ENCODE results near the gene HTT.
A peak's percentile ranks its signal among the peaks of the same experiment; 100 is the strongest.
"Not testable (repeated sequence)": the region's sequence is repeated elsewhere in the genome, so short reads cannot be mapped to it uniquely, and the experiment has no call there.

Gene HTT

DNA sequence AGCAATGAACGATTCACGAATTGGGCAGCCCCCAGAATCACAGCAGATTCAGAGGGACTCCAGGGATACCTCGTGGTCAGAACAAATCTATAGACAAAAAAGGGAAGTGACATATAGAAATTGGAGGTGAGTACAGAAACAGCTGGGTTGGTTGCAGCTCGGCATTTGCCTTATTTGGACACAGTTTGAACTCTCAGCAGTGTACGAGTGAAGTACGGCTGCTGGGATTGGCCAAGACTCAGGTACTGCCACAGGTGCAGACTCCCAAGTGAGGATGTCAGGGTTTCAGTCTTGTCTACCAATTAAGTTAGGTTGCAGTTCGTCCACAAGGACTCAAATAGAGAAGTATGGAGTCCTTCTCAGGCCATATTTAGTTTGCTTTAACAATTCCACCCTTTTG lies 28.3 kb upstream of the HTT start:
- no peak for DNase-seq

DNA sequence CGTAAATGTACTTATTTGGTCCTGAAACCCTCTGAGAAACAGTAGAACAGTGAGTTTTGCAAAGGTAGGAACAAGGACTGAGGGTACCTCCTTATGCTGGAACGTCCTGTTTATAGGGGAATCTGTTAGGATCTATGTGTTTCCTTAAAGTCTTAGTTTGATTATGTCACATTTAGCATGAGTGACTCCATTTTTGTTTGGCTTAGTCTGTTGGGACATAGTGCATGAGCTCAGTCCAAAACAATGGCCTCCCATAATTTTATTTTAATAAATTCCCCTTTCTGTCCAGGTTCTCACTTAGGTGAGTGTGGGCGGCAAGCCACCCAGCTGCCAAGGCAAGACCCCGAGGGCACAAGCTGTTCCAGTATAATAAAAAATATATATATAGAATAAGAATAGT lies 27.9 kb upstream of the HTT start:
- no peak for DNase-seq

DNA sequence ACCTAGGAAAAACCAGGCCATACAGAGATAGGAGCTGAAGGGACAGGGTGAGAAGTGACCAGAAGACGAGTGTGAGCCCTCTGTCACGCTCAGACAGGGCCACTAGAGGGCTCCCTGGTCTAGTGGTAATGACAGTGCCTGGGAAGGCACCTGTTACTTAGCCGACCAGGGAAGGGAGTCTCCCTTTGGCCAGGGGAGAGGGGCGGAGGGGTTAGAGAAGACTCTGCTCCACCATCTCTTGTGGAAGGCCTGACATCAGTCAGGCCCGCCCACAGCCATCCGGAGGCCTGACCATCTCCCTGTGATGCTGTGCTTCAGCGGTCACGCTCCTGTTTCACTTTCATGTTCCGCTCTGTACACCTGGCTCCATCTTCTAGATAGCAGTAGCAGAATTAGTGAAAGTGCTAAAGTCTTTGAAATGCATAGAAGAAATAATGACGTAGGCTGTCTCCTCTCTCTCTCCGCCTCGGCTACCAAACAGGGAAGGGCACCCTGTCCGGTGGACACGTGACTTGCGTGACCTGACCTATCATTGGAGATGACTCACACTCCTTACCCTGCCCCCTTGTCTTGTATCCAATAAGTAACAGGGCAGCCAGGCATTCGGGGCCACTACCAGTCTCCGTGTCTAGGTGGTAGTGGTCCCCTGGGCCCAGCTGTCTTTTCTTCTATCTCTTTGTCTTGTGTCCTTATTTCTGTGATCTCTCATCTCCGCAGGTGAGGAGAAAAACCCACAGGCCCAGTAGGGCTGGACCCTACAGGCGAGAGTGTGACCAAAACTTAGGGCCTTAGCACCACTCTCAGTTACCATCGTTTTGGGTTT lies 26.8 kb upstream of the HTT start:
- DNase-seq: peak; percentile 48

DNA sequence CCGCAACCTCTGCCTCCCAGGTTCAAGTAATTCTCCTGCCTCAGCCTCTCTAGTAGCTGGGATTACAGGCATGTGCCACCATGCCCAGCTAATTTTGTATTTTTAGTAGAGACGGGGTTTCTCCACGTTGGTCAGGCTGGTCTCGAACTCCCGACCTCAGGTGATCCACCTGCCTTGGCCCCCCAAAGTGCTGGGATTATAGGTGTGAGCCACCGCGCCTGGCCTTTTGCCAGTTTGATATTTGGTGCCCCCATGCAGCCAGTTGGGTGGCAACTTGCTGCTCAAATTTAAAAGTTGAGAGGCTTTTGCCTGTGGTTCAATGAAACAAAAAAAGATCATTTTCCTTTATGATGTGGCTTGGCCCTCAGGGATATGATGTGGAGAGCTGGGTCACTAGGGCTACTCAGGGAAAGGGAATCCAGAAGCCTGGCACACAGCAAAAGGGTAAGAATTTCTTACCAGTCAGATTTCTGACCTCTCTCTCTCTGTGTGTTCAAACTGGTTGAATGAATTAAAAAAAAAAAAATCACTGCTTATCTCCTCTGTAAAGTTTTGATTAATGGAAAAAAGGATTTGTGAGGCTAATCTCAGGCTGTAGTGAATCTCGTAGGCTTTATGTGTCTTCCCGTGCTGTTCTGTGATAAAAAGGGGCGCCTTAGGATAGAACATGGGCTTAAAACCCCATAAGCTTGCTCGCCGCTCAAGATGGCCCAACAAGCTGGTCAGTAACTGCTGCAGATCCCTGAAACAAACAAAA lies 23.2 kb upstream of the HTT start:
- DNase-seq: not testable (repeated sequence)

DNA sequence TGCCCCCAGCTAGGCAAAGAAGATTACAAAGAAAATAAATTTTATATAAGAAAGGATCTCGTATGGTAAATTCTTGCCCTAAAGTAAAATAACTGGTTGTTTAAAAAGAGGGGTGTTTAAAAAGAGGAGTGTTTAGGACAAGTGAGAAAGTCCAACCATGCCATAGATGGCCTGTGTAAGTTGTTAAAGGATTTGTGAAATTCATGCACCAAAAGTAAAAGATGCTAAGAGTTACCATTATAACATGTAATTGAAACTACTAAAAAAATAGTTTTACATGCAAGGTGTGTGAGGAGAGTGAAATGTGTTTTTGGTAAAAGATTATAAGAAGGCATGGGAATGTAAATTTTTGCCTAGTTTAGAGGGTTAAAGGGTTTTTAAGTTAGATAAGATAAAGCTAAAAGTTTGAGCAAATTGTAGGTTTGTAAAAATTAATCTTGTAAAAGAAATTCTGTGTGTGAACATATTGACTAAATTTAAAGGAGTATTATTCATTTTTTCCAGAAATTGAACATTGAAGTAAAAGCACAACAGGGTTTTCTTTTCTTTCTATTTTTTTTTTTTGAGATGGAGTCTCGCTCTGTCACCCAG lies 20.2 kb upstream of the HTT start:
- no peak for DNase-seq

DNA sequence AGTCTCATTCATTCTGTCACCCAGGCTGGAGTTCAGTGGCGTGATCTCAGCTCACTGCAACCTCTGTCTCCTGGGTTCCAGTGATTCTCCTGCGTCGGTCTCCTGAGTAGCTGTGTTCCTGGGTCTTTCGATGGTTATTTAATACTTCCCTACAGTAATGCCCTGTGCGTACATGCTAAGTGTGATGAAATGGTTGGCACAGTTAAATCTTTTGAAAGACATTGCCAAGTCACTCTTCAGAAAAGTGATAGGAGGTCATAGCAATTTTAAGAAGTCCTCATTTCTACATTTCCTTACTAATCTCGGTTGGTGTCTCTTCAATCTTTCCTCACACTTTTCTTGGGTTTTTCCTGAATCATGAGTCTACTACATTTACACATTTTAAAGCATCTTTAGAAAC lies 14.5 kb upstream of the HTT start:
- no peak for DNase-seq

DNA sequence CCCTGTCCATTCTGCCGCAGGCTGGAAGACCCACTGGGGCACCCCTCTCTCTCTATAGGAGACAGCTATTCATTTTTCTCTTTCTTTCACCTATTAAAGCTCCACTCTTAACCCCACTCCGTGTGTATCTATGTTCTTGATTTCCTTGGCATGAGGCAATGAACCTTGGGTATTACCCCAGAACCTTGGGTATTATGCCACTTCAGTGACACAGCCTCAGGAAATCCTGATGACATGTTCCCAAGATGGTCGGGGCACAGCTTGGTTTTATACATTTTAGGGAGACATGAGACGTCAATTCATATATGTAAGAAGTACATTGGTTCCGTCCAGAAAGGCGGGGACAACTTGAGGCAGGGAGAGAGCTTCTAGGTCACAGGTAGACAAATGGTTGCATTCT lies 13.5 kb upstream of the HTT start:
- DNase-seq: no peak

DNA sequence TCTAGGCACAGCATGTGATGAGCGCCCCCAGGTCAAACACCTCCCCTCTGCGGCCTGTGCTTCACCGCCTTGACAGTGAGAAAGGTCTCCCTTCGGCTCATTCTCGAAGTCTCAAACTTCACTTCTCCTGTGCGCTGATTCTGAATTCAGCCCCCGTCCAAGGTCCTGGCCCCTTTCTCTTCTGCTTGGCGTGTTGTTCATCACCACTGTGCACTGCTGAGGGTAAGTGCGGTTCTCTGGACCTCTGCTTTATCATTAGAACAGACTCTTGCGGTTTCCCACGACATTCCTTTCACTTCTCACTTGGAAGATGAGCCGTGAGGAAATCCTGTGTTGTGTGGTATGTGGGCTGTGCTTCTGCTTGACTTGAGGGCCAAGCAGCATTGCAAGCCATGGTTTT lies 12.0 kb upstream of the HTT start:
- peak; percentile 72 for DNase-seq

DNA sequence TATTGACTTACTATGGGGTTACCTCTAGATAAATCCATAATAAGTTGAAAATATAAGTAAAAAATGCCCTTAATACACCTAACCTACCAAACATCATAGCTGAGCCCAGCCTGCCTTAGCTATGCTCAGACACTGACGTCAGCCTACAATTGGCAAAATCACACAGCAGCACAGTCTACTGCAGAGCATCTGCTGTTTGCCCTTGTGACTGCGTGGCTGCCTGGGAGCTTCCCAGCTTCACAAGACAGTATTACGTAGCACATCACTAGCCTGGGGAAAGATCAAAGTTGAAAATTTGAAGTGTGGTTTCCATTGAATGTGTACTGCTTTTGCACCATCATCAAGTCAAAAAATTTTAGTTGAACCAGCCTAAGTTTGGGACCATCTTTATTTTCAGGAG lies 8.9 kb upstream of the HTT start:
- no peak for DNase-seq

DNA sequence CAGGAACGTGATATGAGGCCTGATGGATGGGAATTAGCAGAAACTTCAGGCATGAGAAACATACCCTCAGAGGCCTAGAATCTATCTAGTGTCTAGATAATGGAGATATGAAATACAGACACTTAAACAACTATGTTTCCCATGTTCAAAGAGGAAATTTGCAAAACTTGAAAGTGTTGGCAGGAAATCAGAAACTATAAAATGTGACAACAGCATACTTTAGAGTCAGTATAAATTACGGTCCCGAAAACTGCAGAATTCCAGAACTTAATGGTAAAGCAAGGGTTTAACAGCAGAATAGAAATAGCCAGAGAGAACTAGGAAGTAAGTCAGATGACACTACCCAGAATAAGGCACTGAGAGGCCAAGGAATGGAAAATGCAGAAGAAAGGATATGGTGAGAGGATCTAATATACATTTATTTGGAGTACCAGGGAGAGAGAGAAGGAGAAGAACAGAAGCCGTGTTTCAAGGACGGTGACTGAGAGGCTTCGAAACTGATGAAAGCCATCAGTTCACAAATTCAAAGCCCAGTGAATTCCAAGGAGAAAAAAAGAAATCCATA lies 7.6 kb upstream of the HTT start:
- DNase-seq: no peak

DNA sequence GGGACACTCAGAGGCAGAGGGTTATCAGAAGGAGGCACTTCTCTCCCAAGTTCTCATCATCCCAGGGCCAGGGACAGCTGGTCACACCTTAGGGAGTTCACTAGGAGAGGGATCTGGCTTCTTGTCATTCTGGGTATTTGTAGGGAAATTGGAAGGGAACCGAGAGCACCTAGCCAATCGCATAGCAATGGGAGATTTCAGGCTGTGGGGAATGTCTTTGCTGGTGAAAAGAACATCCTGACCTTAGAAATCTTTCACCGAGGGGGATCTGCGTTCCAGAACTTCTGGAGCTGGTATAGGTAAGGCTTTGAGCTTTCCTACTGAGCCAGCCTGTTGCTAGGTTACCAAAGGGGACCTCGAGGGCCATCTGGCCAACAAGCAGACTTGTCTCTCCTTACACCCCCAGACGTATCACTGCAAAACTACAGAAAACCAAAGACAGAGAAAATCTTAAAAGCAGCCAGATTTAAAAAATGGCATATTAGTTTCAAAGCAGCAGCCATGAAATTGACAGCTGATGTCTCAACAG lies 6.9 kb upstream of the HTT start:
- no peak for DNase-seq

DNA sequence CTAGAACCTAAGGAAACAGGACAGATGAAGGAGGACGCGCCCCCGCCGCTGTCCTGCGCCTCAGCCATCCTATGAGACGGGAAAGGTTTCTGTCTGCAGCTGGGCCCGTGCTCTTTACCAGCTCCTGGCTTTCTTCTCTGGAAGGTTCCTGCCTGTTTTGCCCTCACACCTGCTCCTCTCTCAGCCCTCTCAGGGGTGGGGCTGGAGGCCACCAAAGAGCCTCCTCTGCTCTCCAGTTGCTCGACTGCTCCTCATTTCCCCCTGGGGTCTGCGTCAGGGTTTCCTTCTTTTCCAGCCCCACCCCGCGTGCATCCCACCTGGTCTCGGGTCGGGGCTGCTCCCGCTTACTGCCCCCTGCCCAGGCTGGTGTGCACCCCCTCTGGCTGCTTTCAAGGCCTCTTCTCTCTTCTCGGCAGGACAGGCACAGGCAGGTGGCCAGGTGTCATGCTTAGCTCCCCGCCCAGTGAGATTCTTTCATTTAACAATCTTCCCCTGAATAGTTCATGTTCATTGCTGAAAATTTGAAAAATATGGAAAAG lies 4.8 kb upstream of the HTT start:
- DNase-seq: no peak

DNA sequence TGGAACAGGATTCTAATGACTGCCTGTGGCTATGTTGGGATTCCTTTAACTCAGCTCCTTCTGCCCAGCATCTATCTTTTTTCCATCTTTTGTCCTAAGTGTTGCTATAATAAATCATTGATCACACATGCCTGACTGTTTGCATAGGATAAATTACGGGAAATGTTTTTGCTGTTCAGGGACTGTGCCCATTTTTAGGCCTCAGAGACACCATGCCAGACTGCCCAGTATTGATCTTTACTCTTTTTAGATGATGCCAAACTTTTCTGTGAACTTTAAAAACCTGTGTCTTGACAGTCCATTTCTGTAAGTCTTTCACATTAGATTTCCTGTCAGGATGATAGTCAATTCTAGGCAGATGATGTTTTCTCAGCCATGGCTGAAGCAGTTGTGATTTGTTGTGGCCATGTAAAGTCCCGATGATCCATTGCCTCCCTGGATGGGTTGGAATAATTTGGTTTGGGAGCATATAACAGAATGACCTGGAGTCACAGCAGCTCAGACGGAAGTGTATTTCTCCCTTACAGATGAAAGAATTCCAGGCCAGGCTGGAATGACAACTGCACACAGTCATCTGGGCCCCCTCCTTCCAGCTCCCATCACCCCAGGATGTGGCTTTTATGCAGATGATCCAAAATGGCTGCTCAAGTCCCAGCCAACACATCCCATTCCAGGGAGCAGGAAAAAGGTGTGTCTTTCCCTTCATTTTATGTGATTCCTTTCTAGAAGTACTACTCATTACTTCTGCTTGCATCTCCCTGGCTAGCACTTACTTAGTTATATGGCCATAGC lies 3.6 kb upstream of the HTT start:
- peak; percentile 58 for DNase-seq

DNA sequence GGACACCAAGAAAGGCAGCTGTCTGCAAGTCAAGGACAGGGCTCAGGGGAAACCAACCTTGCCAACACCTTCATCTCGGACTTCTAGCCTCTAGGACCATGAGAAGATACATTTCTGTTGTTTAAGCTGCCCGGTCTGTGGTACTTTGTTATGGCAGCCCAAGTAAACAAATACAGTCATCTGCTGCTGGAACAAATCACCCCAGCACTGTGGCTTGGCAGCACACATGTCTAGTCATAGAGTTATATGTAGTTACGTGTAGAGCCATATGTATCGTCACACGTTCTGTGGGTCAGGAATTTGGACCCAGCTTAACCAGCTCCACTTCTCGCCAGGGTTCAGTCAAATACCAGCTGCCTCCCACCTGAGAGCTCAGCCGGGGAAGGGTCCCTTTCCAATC lies 2.7 kb upstream of the HTT start:
- no peak for DNase-seq

DNA sequence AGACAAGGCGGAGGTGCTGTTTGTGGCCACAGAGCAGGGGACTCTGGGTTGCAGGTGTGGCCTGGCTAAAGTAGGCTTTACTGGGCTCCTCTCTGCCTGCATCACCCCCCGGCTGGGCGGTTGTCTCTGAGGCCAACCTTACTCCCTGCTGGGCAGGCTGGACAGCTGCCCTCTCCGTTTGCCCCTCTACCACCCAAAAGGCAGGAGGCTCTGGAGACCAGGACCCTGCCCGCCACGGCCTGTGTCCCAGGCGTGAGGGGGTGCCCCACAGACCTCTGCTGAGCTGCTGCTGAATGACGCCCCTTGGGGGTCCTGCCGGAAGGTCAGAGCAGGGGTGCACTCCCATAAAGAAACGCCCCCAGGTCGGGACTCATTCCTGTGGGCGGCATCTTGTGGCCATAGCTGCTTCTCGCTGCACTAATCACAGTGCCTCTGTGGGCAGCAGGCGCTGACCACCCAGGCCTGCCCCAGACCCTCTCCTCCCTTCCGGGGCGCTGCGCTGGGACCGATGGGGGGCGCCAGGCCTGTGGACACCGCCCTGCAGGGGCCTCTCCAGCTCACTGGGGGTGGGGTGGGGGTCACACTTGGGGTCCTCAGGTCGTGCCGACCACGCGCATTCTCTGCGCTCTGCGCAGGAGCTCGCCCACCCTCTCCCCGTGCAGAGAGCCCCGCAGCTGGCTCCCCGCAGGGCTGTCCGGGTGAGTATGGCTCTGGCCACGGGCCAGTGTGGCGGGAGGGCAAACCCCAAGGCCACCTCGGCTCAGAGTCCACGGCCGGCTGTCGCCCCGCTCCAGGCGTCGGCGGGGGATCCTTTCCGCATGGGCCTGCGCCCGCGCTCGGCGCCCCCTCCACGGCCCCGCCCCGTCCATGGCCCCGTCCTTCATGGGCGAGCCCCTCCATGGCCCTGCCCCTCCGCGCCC lies 1.1 kb upstream of the HTT start:
- no peak for DNase-seq

DNA sequence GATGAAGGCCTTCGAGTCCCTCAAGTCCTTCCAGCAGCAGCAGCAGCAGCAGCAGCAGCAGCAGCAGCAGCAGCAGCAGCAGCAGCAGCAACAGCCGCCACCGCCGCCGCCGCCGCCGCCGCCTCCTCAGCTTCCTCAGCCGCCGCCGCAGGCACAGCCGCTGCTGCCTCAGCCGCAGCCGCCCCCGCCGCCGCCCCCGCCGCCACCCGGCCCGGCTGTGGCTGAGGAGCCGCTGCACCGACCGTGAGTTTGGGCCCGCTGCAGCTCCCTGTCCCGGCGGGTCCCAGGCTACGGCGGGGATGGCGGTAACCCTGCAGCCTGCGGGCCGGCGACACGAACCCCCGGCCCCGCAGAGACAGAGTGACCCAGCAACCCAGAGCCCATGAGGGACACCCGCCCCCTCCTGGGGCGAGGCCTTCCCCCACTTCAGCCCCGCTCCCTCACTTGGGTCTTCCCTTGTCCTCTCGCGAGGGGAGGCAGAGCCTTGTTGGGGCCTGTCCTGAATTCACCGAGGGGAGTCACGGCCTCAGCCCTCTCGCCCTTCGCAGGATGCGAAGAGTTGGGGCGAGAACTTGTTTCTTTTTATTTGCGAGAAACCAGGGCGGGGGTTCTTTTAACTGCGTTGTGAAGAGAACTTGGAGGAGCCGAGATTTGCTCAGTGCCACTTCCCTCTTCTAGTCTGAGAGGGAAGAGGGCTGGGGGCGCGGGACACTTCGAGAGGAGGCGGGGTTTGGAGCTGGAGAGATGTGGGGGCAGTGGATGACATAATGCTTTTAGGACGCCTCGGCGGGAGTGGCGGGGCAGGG lies 568 bp downstream of the HTT start:
- DNase-seq: peak; percentile 75

DNA sequence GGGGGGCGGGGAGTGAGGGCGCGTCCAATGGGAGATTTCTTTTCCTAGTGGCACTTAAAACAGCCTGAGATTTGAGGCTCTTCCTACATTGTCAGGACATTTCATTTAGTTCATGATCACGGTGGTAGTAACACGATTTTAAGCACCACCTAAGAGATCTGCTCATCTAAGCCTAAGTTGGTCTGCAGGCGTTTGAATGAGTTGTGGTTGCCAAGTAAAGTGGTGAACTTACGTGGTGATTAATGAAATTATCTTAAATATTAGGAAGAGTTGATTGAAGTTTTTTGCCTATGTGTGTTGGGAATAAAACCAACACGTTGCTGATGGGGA lies 1.1 kb downstream of the HTT start:
- no peak for DNase-seq

DNA sequence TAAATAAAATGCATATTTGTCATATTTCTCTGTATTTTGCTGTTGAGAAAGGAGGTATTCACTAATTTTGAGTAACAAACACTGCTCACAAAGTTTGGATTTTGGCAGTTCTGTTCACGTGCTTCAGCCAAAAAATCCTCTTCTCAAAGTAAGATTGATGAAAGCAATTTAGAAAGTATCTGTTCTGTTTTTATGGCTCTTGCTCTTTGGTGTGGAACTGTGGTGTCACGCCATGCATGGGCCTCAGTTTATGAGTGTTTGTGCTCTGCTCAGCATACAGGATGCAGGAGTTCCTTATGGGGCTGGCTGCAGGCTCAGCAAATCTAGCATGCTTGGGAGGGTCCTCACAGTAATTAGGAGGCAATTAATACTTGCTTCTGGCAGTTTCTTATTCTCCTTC lies 3.3 kb downstream of the HTT start:
- no peak for DNase-seq

DNA sequence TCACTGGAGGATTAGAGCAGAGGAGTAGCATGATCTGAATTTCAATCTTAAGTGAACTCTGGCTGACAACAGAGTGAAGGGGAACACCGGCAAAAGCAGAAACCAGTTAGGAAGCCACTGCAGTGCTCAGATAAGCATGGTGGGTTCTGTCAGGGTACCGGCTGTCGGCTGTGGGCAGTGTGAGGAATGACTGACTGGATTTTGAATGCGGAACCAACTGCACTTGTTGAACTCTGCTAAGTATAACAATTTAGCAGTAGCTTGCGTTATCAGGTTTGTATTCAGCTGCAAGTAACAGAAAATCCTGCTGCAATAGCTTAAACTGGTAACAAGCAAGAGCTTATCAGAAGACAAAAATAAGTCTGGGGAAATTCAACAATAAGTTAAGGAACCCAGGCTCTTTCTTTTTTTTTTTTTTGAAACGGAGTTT lies 5.2 kb downstream of the HTT start:
- no peak for DNase-seq

DNA sequence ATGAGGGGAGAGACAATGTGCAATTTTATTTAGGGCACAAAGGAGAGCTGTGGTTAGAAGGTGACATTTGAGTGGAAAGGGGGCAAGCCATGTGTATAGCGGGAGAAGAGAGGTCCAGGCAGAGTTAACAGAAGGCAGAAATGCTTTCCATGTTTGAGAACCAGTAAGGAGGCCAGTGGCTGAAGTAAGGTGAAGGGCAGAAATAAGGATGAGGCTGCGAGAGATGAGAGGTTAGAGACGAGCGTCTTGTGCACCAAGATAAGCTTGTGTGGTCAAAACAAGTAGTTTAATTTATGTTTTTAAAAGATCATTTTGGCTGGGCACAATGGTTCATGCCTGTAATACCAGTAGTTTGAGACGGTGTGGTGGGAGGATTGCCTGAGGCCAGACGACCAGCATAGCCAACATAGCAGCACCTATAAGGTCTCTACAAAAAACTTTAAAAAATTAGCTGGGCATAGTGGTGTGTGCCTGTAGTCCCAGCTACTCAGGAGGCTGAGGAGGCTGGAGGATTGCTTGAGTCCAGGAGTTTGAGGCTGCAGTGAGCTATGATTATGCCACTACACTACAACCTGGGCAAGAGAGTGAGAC lies 8.5 kb downstream of the HTT start:
- no peak for DNase-seq

All from fibroblast of skin of back (primary cell).